CD14-positive monocyte (primary cell): ENCODE measurements around the gene NEK6. TPM values are rescaled to one million over a fixed set of nuclear protein-coding genes. Genes with fewer than 3 reads are reported as not detected.

ENCODE experiments used
- DNase-seq, 3 donors: peaks; one replicate each; pipeline ENCODE4 v3.0.0-alpha.2; 2011 to 2022
- H2AFZ ChIP-seq: 2 replicates; pipeline ENCODE4 v1.6.0; 2012; ENCODE audit warnings: mild to moderate bottlenecking, low read depth, low read length, inconsistent platforms; ENCODE audit not compliant: insufficient read depth, poor library complexity, severe bottlenecking
- H3K27ac ChIP-seq, 2 donors: 1 replicate in 1 of 2; 2 replicates in 1 of 2; pipeline ENCODE4 v1.5.1; 2012 to 2013; ENCODE audit warnings: low read length in 2 of 2, control low read depth in 1 of 2, inconsistent platforms in 1 of 2, low read depth in 1 of 2, mild to moderate bottlenecking in 1 of 2
- H3K27me3 ChIP-seq, 2 donors: one replicate each; pipeline versions ENCODE4 v1.6.0 to v1.6.1; 2011 to 2013; ENCODE audit warnings: low read length in 2 of 2; ENCODE audit not compliant: control insufficient read depth in 2 of 2, insufficient read depth in 2 of 2
- H3K36me3 ChIP-seq, 2 donors: replicated peaks in 1 of 2; 1 replicate in 1 of 2; 2 replicates in 1 of 2; pipeline versions ENCODE4 v1.5.1 to v1.6.1; 2012 to 2013; ENCODE audit warnings: low read length in 2 of 2, control low read depth in 1 of 2, inconsistent platforms in 1 of 2, mild to moderate bottlenecking in 1 of 2; ENCODE audit not compliant: insufficient read depth in 2 of 2, control insufficient read depth in 1 of 2
- H3K4me1 ChIP-seq, 2 donors: 1 replicate in 1 of 2; 2 replicates in 1 of 2; pipeline versions ENCODE4 v1.5.1 to v1.6.1; 2012 to 2013; ENCODE audit warnings: low read length in 2 of 2, control low read depth in 1 of 2, inconsistent platforms in 1 of 2, mild to moderate bottlenecking in 1 of 2, moderate library complexity in 1 of 2; ENCODE audit not compliant: insufficient read depth in 2 of 2, control insufficient read depth in 1 of 2
- H3K4me2 ChIP-seq: replicated peaks from 2 replicates; pipeline ENCODE3; 2012; ENCODE audit warnings: low read length, moderate library complexity, mild to moderate bottlenecking; ENCODE audit not compliant: poor library complexity, severe bottlenecking; ENCODE audit errors: extremely low read depth
- H3K4me3 ChIP-seq, 3 experiments: fragments of 200-600 bp in 1 of 3; sonication (generic) in 1 of 3; replicated peaks in 1 of 3; 1 replicate in 2 of 3; 2 replicates in 1 of 3; pipeline ENCODE4 v1.5.1; 2011 to 2013; ENCODE audit warnings: low read length in 3 of 3, mild to moderate bottlenecking in 3 of 3, control low read depth in 2 of 3, low read depth in 2 of 3, inconsistent platforms in 1 of 3, moderate library complexity in 1 of 3
- H3K79me2 ChIP-seq: 2 replicates; pipeline ENCODE4 v1.6.0; 2012; ENCODE audit warnings: mild to moderate bottlenecking, control low read depth, inconsistent platforms, low read length, moderate library complexity; ENCODE audit not compliant: insufficient read depth
- H3K9ac ChIP-seq: 2 replicates; pipeline ENCODE4 v1.6.0; 2017; ENCODE audit warnings: low read length, mild to moderate bottlenecking; ENCODE audit not compliant: insufficient read depth, poor library complexity, severe bottlenecking
- H3K9me3 ChIP-seq, 2 donors: replicated peaks in 1 of 2; 1 replicate in 1 of 2; 2 replicates in 1 of 2; pipeline versions ENCODE4 v1.5.1 to v1.6.1; 2012 to 2013; ENCODE audit warnings: low read length in 2 of 2, control low read depth in 1 of 2; ENCODE audit not compliant: control insufficient read depth in 1 of 2, insufficient read depth in 1 of 2
- H4K20me1 ChIP-seq: 2 replicates; pipeline ENCODE4 v1.6.0; 2012; ENCODE audit warnings: mild to moderate bottlenecking, low read length, control low read depth, moderate library complexity; ENCODE audit not compliant: insufficient read depth
- H3K27ac Mint-ChIP-seq, 7 donors: one replicate each; pipeline ENCODE4 v1.8.0; 2020; ENCODE audit warnings: mild to moderate bottlenecking in 7 of 7, mixed read lengths in 7 of 7, moderate library complexity in 6 of 7, inconsistent platforms in 2 of 7
- H3K27me3 Mint-ChIP-seq, 3 donors: one replicate each; pipeline ENCODE4 v1.8.0; 2021 to 2022; ENCODE audit warnings: low read depth in 3 of 3, mild to moderate bottlenecking in 3 of 3, mixed read lengths in 3 of 3, moderate library complexity in 3 of 3, inconsistent platforms in 1 of 3
- H3K36me3 Mint-ChIP-seq, 2 donors: one replicate each; pipeline ENCODE4 v1.8.0; 2020; ENCODE audit warnings: mixed read lengths in 2 of 2, inconsistent platforms in 1 of 2, mild to moderate bottlenecking in 1 of 2
- H3K4me1 Mint-ChIP-seq: one replicate; pipeline ENCODE4 v1.8.0; 2020; ENCODE audit warnings: mild to moderate bottlenecking, mixed read lengths
- H3K4me3 Mint-ChIP-seq, 2 donors: one replicate each; pipeline ENCODE4 v1.8.0; 2020; ENCODE audit warnings: mild to moderate bottlenecking in 2 of 2, mixed read lengths in 2 of 2, moderate library complexity in 1 of 2
- H3K9me3 Mint-ChIP-seq, 7 donors: one replicate each; pipeline ENCODE4 v1.8.0; 2020 to 2022; ENCODE audit warnings: mixed read lengths in 7 of 7, mild to moderate bottlenecking in 6 of 7, moderate library complexity in 6 of 7, inconsistent platforms in 2 of 7
- CTCF ChIP-seq: fragments of 200-600 bp; IDR thresholded peaks from one replicate; pipeline ENCODE4 v1.8.0; 2022; ENCODE audit warnings: antibody characterized with exemption, mild to moderate bottlenecking
- WGBS: methylation state at CpG from one replicate; pipeline ENCODE4 v1.1.5; 2013; ENCODE audit warnings: missing lambda C conversion rate; ENCODE audit not compliant: insufficient coverage; 5-methylcytosine and 5-hydroxymethylcytosine counted together
- intact Hi-C, 2 donors: fragments of 100-400 bp; cut with micrococcal nuclease; formaldehyde crosslinking; loops; one replicate each; pipeline versions ENCODE4 v1.15.0 to v1.15.1; 2023
- polyA plus RNA-seq, 3 donors: library from polyadenylated mRNA; depleted of rRNA in 1 of 3; unstranded in 2 of 3; stranded (reverse) in 1 of 3; fragments of 300-500 nt in 2 of 3; fragments of >200 nt in 1 of 3; fragmentation: Illumina TruSeq in 2 of 3; gene quantifications; 1 replicate in 2 of 3; 2 replicates in 1 of 3; pipeline ENCODE4 v1.2.3, GENCODE V29; 2012 to 2021

Gene NEK6
- polyA plus RNA-seq, 3 donors = 26.1 to 46.0 (median 35.8) TPM

- Histone ChIP-seq H3K9me3 (no peaks in the 10 kb centered on the region), H3K79me2 (peaks cover 94% of the 10 kb centered on the region), H2AFZ (no peak overlapping the region), H3K9ac (no peak overlapping the region), H4K20me1 (peaks cover 59% of the 10 kb centered on the region), H3K27ac (no peak overlapping the region), H3K27me3 (no peaks in the 10 kb centered on the region), H3K4me1 (peaks cover 20 to 33% of the 10 kb centered on the region in 2 donors), H3K4me3 (no peak overlapping the region), H3K4me2 (no peak overlapping the region), H3K36me3 (peaks cover 5 to 34% of the 10 kb centered on the region in 2 donors)
- H3K36me3 Mint-ChIP-seq = peaks cover 27 to 31% of the 10 kb centered on the region in 2 donors
- peaks cover 58% of the 10 kb centered on the region for H3K4me1 Mint-ChIP-seq
- no peak overlapping the region for H3K27ac Mint-ChIP-seq
- no CpG with 5 or more reads among the region's 1 CpG for WGBS
- no peak overlapping the region for H3K4me3 Mint-ChIP-seq
- intact Hi-C loops = no loop called here
- TF ChIP-seq CTCF = no peak
- H3K27me3 Mint-ChIP-seq = no peaks in the 10 kb centered on the region
- DNase-seq = no peak
- peaks cover 0 to 2% (median 0%) of the 10 kb centered on the region in 7 donors for H3K9me3 Mint-ChIP-seq
Observed at GRCh38 chr9:124373851-124374250, 116.1 kb downstream of the NEK6 start.

- peaks cover 34 to 41% of the 10 kb centered on the region in 2 donors for H3K36me3 Mint-ChIP-seq
- WGBS = 94% methylated on average over 6 of the region's 9 CpGs
- H3K27ac Mint-ChIP-seq = peak overlapping the region in 1 of 7 donors; percentile 36
- Histone ChIP-seq H3K4me2 (no peak overlapping the region), H2AFZ (no peak overlapping the region), H3K9me3 (no peaks in the 10 kb centered on the region), H4K20me1 (peaks cover 56% of the 10 kb centered on the region), H3K4me1 (peaks cover 27 to 36% of the 10 kb centered on the region in 2 donors), H3K9ac (no peak overlapping the region), H3K79me2 (peaks cover 93% of the 10 kb centered on the region), H3K36me3 (peaks cover 5 to 46% of the 10 kb centered on the region in 2 donors), H3K27me3 (no peaks in the 10 kb centered on the region), H3K4me3 (no peak overlapping the region), H3K27ac (no peak overlapping the region)
- peaks cover 0 to 2% (median 0%) of the 10 kb centered on the region in 7 donors for H3K9me3 Mint-ChIP-seq
- no peak overlapping the region for H3K4me3 Mint-ChIP-seq
- peaks cover 56% of the 10 kb centered on the region for H3K4me1 Mint-ChIP-seq
- intact Hi-C loops = no loop called here
- H3K27me3 Mint-ChIP-seq = no peaks in the 10 kb centered on the region
- TF ChIP-seq CTCF = no peak
- DNase-seq = no peak
Observed at GRCh38 chr9:124375726-124376125, 118.0 kb downstream of the NEK6 start.
